HT-29 (cell line): ENCODE data around the gene COPS8. TPM values are rescaled to one million over a fixed set of nuclear protein-coding genes. Genes with fewer than 3 reads are reported as not detected.

Experiments
- DNase-seq: peaks from one replicate; pipeline ENCODE4 v3.0.0-alpha.2; 2015; ENCODE audit warnings: low spot score
- total RNA-seq: library from RNA; depleted of rRNA; stranded (reverse); fragments of >200 nt; shearing (Covaris generic); gene quantifications from 2 replicates; pipeline ENCODE4 v1.2.3, GENCODE V29; 2014

COPS8 gene
- total RNA-seq, 1 experiment from 2014 or later = 61.1 TPM

DNA sequence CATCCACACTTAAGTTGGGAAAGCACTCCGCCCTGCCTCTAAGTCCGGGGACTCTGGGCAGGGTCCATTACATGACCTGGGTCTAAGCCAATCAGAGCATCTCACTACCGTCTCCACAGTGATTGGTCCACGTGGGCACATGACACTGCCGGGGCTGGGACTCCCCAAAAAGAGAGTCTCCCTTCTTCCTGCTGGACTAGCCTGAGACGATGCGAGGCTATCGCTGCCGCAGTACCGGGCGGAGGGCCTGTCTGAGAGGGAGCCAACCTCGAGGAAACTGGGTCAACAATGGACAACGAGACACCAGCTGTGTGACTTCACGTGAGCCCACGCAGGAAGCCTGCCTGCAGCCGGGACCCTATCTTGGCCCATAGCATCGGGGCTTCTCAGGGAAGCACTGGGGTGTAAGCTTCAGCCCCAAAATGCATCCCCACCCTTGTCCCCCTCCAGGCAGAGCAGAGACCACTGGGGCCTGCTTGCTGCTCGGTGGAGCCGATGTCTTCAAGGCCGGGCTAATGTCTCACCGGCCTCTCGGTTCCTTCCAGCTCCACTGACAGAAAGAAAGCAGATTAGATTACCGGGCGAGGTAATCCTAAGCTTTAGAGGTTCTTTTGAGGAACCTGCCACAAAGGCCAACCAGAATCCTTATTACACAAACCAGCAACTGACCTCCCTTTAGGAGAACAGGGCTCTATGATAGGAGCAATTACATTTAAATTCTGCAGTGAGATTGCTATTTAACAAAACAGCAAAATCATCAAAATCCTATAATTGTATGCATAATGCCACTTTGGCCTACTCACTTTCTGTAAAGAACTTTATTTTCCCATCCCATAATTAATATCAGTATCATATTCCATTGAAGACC lies 21.3 kb upstream of the COPS8 start:
- no peak for DNase-seq

DNA sequence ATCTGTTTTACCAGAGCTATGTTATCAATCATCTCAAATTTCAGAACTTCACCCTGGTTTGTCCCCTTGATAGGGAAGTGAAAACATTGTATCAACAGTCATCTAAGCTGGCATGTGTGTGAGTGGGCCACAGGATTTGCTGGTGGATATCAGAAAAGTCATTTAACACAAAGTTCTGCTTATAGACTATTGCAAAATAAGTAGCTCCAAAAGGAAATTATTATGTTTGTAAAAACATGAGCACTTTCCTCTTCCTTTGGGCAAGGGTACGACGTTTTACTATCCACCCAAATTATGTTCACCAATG lies 20.7 kb upstream of the COPS8 start:
- DNase-seq = no peak

DNA sequence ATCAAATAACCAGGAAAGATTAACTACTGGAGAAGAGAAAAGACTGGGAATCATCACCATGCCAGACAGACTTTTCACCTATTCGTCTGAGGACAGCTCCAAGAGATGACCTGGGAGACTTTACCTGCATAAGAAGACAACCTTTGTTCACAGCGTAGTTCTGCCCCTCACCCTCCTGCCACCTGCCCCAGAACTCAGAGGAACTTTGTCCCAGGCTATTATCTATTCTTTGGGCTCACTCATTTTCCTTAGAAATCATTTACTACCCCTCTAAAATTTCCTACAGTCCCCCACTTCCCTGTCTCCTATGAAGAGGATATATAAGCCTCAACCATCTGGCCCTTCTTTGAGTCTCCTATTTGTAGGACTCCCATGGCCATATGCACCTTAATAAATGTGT lies 19.3 kb upstream of the COPS8 start:
- DNase-seq = no peak

DNA sequence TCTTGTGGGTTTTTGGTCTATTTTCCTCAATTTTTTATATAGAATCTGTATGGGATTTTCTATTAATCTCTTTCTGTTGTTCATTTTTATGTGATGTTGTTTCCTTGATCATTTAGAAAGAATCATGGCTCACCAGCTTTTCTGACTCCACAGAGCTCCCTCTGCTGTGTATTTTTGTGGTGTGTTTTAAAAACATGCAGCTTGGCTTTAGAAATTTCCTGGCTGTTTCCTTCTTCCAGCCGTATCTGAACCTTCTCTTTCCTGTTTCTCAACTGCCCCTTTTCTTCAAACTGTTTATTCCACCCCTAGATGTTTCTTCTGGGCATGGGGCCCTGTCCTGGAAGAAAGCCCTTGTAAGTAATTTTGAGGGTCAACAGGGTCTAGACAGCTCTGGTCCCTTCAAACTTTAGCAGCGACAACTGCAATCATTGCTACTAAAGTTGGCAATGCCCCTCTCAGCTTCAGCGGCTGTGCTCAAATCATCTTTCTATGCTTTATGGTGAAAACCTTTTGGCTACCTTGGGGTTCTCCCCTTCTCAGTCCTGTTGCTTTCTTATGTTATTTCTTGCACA lies 17.6 kb upstream of the COPS8 start:
- DNase-seq = no peak

DNA sequence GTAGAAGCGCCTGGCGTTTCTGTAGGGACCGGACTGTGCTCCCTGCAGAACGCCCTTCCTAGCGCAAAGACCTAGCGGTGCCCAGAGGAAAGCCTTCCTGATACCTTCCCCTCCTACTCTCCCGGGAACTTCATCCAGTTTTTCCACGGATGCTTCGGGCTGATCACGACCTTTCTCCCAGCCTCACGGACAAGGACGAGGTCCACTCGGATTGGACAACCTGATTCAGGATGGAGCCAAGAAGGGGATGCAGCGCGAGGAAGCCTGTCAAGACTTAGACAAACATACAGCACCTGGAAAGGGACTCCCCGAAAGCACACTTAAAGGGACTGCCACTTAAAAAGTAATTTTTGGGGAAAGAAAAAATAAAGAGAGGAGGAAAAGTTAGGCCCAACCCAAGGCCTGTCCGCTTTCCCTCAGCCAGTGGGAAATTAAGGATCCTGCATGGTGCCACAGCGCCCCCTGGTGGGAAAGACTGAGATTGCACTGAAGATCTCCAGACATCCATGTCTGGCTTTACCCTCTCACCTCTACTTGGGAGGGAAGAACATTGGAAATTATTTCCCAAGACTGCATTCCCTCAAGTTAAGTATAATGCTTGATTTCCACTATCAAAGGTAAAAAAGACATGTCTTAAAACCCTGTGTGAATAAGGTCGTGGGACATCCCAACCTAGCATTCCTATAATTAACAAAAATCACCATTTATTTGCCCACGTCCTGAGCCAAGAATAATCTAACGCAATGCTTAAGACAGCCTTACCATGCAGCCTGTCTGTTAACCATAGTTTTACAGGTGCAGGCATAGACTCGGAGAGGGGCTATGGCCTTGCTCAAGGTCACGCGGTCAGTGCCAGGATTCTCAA lies 13.4 kb upstream of the COPS8 start:
- peak; percentile 74 for DNase-seq

DNA sequence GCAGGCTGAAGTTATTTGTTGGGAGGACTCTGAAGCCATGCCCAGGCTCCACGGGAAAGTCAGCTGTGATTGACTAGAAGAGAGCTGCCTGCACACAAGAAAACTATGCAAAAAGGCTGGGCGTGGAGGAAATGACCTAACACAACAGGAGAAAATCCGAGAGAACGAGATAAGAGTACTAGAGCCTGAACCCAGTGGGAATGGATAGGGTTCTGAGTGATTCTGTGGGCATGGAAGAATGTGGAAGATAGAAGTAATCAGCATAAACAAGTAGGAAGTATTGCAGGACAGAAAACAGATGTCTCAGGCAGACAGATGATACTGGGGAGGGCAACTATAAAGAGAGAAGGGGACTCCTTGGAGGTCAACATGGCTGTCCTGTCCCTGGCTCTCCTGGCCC lies 12.1 kb upstream of the COPS8 start:
- no peak for DNase-seq

DNA sequence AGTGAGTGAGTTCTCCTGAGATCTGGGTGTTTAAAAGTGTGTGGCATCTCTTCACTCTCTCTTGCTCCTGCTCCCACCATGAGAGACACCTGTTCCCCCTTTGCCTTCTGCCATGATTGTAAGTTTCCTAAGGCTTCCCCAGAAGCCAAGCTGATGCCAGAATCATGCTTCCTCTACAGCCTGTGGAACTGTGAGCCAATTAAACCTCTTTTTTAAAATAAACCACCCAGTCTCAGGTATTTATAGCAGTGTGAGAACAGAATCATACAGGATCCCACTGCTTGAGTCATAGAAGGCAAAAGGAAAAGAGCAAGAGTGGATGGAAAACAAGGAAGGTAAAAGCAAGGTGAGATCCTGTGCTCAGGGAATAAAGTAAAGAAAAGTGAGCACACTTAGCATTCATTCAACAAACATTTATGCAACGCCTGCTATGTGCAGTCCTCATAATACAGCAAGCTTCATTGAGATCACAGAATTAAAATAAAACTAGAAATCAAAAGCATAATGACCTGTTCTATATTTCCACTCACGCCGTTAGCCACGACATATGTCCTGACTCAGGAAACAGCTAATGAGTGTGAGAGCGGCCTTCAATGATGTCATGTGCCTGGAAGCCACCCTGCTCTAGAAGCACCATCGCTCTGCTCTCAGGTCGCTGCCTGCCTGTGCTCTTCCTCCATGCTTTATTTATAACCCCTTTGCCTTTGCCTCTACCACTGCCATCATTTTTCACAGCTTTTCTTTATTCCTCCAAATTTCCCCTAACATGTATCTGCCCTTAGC lies 11.3 kb upstream of the COPS8 start:
- DNase-seq = no peak

DNA sequence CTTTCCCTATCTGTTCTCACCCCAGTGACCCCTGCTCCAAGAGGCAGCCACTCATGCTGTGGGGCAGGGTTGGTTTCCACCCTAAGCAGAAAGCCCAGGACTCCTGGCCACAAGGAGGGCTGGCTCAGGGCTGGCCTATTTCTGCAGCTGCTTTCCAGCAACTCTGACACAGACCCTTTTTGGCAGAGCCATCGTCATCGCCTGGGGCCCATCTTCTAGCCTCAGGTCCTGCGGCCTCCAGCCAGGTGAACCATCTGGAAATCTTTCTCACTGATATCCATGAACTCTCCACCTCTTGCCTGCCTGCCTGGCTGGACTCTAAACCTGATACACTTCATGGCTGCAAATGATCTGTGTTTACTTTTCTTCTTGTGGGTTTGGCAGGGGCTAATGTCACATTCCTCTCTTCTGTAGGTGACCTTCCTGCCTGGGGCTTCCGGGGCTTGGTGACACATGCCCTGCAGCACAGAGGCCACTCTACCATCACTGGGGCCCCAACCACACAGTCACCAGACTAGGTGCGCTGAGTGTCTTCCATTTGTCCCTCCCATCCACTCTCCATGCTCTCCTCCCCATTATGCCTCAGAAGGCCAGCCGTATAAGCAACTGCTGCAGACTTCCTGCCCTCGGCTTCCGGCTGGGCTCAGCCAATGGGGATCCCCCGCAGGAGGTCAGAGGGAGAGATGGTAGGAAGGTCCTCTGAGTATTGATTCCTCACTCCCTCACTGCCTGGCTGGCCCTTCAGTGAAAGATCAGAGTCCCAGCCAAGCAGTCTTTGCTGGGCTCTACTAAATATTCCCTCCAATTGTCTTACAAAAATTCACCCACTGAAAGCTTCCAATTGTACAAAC lies 9.7 kb upstream of the COPS8 start:
- no peak for DNase-seq

DNA sequence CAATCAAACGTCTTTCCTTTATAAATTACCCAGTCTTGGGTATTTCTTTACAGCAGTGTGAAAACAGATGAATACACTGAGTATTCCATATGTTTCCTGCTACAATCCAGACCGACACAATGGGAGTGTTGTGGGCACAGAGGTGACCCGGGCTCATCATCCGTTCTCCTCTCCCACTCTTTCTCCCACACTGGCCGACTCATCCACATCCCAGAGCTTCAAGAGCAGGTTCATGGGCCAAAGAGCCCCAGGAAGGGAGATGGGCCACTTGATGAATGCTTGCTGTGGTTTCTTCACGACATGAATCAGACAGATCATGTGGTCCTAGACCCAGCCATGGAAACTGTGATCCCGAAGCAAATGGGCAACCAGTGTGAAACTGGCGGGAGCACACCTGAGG lies 4.1 kb upstream of the COPS8 start:
- DNase-seq = no peak

DNA sequence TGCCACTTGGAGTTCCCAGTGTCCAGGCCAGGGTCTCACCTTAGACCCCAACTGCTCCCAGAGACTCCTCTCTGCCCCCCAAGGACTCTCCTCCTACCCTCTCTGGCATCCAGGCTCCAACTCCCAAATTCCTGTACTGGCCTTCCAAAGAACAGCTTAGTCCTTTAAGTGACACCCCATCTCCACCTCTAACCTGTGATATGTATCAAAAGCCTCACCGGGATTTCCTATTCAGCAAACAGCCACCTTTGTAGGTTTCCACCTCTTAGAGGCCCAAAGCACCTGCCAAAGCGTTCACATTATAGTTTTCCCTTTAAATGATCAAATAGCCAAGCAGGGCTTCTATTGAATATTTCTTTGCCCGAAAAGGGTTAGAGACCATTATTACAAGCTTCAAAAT lies 2.7 kb upstream of the COPS8 start:
- DNase-seq = no peak

DNA sequence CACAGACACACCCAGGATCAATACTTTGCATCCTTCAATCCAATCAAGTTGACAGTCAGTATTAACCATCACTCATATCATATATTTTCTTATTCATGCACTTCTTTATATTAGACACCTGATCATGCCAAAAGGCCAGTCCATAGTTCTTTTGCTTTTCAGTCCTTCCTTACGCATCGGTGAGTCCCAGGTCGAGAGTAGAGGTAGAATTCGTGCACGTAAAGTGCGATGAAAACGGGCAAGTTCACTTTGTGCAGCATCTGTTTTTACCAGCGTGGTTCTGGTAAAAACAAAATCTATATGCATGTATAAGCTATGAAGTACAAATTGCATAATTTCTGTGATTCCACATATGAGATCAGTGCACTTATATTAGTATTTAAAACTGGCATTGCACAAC lies 1.2 kb upstream of the COPS8 start:
- DNase-seq = no peak

DNA sequence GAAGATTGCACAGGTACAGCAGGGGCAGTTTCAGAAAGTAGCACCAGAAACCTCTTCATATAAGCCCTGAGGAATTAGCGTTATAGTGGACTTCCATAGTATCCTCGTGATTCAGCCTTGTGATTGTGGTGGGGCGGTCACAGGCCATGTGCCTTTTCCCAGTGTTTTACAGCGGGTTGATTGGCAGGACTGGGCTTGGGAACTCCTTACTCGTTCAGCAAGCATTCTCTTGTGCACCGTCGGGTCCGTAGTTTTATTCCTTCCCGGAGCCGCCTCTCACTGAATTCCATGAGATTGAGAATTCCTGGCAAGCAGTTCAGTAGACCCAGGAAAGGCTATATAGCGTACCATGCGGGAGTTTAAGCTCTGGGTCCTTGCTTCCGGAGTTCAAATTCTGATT lies 5.2 kb downstream of the COPS8 start:
- no peak for DNase-seq

DNA sequence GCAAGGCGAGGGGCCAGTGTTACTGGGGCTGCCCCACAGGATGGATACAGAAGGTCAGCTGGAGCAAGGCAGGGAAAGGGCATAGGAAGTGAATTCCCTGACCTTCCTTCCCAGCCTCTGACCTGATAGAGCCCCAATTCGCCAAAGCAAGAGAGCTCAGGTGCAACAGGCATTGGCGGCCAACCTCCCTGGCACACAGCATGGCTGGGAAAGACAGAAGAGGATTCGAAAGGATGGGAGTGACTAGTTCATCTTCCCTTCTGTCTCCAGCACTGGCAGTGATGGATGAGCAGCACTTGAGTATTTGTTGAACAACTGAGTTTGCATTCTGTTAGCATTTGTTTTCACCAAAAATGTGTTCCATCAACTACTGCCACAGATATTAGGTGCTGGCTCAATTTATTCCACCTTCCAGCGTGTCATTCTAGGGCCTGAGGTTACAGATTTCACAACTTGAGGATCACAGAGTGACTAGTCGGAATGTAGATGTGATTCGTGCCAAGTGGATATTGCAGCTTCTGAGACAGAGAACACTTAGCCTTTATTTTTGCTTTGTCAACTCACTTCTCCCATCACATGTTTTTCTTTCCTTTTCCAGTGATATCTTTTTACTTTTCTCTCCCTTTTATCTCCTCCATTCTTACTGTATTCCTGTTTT lies 6.2 kb downstream of the COPS8 start:
- DNase-seq = no peak

DNA sequence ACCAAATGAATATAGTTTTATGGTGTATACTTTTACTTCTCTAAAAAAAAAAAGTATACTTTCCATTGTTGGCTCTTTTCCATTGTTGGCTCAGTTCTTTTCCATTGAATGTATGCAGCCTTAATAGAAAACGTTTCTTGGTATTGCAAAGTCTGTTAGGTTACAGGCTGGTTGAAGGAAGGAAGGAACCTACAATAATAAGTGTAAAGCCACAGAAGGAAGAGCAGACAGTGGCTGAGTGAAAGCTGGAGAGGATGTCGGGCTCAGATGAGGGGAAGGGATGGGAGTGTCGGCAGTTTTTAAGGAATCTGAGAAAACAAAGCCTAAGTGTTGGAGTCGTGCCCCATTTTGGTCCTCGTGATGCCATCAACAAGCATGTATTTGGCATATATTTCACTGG lies 6.8 kb downstream of the COPS8 start:
- no peak for DNase-seq

DNA sequence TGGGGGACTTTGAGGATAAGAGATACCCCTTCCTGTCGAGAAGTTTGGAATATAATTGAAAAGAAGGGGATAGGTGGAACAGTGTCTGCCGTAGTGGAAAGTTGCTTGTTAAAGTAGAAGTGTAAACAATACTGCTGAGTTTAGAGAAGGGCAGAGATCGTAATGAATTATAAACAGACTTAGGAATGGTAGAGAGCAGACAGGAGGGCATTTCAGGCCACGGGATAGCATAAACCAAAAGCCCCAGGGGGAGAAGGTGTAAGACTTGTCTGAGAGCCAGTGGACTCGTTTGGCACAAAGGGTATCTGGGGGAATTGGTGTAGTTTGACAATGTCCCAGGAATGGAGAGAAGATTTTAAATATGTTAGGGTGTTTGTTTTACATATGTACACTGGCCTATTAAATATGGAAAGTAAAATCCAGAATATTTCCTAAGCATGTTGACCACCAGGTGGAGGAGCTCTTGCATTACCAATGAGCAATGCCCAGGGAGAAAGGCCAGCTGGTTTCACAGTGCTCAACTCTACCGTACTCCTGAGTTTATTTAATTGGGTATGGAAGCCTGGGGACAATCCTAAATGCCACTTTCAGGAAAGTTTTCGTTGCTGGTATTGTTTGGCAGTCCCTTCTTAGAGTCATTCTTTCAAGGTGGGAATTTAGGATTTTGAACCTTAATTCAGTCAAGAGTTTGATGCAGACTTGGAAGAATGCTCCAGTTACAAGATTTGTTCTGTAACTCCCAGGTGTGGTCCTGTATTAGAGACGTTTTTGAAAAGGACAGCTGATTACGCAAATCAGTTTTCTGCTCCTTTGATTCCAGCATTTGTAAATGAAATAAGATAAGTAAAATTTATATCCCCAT lies 7.5 kb downstream of the COPS8 start:
- peak; percentile 35 for DNase-seq

DNA sequence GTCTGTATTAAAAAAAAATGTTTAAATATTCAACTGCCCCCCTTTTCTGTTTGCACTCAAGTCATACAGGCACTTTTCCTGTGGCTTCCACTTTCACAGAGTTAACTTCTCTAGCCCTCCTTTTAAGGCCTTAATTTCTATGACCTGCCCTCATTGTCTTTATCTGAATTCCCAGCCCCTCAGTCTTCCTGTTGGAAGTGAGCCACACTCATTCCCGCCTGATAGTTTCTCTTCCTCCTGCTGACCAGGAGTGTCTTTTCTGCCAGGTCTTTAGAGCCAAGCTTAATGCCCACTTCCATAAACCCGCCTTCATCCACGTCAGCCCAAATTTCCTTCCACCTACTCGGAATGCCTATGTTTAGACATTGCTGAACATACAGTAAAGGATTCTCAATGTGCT lies 10.5 kb downstream of the COPS8 start:
- DNase-seq = no peak

DNA sequence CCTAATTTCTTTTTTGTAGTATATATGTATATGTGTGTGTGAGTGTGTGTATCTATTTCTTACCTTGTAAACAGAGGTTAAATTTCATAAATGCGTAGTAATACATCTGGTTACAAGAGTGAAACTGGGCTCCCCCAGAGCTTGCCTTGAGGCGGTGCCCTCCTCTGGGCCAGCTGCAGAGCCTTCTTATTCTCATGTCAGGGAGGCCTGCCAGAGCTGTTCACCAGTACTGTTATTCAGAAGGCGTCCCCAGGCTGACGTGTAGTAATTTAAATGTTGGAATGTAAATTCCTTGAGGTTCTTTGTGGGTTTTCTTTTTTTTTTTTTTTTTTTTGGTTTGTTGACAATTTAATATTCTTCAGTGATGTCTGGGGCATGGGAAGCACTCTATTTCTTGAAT lies 11.2 kb downstream of the COPS8 start:
- no peak for DNase-seq

DNA sequence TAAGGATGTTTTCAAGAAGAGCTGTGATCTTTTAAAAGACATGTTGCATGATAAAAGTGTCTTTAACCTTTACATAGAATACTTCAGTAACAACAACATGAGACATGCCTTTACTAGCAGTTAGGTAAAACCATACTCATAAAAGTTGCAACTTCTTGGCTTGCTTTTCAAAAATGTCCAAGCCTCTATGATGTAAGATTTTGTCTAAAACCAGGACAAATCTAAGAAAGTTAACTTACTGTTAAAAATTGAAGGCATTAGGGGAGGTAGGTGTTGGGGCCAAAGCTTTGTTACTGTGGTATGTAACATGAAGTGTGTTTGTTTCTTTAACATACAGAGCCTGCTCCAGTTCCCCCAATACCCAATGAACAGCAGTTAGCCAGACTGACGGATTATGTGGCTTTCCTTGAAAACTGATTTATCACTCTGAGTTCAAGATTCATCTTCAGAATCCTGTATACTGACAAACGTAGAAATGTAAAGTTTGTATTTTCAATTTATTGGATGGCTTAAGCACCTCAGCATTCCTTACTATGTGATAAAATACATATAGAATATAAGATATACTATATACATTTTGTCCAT lies 11.7 kb downstream of the COPS8 start:
- DNase-seq = no peak
